Muscle of back (tissue), 11 donors: Measurements from ENCODE around the gene ARHGAP12. TPM values are rescaled to one million over a fixed set of nuclear protein-coding genes. Genes with fewer than 3 reads are reported as not detected.
"Not testable (repeated sequence)": the region's sequence is repeated elsewhere in the genome, so short reads cannot be mapped to it uniquely, and the experiment has no call there.

Experiments
- DNase-seq, 3 donors: peaks; one replicate each; pipeline versions ENCODE4 v3.0.0 to v3.0.0-alpha.2; 2013
- polyA plus RNA-seq, 10 donors: library from polyadenylated mRNA; unstranded; fragments of 120-200 nt; gene quantifications; one replicate each; pipeline ENCODE4 v1.2.1, GENCODE V29; 2013; ENCODE audit not compliant: insufficient read length in 10 of 10

Gene ARHGAP12
- polyA plus RNA-seq, 10 donors, result 20.3 to 33.0 (median 24.6) TPM

- DNase-seq, result no peak
Measured at GRCh38 chr10:31926765-31927564, 1.7 kb downstream of the ARHGAP12 start.

- DNase-seq, result no peak
Measured at GRCh38 chr10:31926160-31926559, 2.5 kb downstream of the ARHGAP12 start.

GRCh38 chr10:31924833-31925232, 3.8 kb downstream of the ARHGAP12 start:
- DNase-seq, result no peak

GRCh38 chr10:31923389-31923788, 5.2 kb downstream of the ARHGAP12 start:
- DNase-seq, result no peak

GRCh38 chr10:31921031-31921430, 7.6 kb downstream of the ARHGAP12 start:
- no peak for DNase-seq

- DNase-seq, result no peak
Measured at GRCh38 chr10:31920538-31920937, 8.1 kb downstream of the ARHGAP12 start.

GRCh38 chr10:31918671-31919409, 9.8 kb downstream of the ARHGAP12 start:
- DNase-seq, result no peak

- DNase-seq, result no peak
Measured at GRCh38 chr10:31914370-31914769, 14.3 kb downstream of the ARHGAP12 start.

- DNase-seq, result no peak
Measured at GRCh38 chr10:31912898-31913850, 15.5 kb downstream of the ARHGAP12 start.

GRCh38 chr10:31912289-31912688, 16.3 kb downstream of the ARHGAP12 start:
- DNase-seq, result no peak

- DNase-seq, result no peak
Measured at GRCh38 chr10:31910016-31910415, 18.6 kb downstream of the ARHGAP12 start.

- DNase-seq, result peak in 2 of 3 donors; percentile 28 to 35
Measured at GRCh38 chr10:31908157-31908556, 20.5 kb downstream of the ARHGAP12 start.

GRCh38 chr10:31906039-31906438, 22.6 kb downstream of the ARHGAP12 start:
- DNase-seq, result no peak

GRCh38 chr10:31905586-31905985, 23.0 kb downstream of the ARHGAP12 start:
- DNase-seq, result no peak

- no peak for DNase-seq
Measured at GRCh38 chr10:31902625-31903024, 26.0 kb downstream of the ARHGAP12 start.

GRCh38 chr10:31897506-31897905, 31.1 kb downstream of the ARHGAP12 start:
- DNase-seq, result no peak

- DNase-seq, result peak in 1 of 3 donors; percentile 28
Measured at GRCh38 chr10:31896968-31897384, 31.7 kb downstream of the ARHGAP12 start.

GRCh38 chr10:31895722-31896121, 32.9 kb downstream of the ARHGAP12 start:
- not testable (repeated sequence) for DNase-seq

- DNase-seq, result no peak
Measured at GRCh38 chr10:31888442-31888841, 40.2 kb downstream of the ARHGAP12 start.

- DNase-seq, result no peak
Measured at GRCh38 chr10:31887850-31888249, 40.8 kb downstream of the ARHGAP12 start.

GRCh38 chr10:31886885-31887284, 41.7 kb downstream of the ARHGAP12 start:
- no peak for DNase-seq

GRCh38 chr10:31885971-31886370, 42.7 kb downstream of the ARHGAP12 start:
- no peak for DNase-seq
